B cell (primary cell): Measurements from ENCODE around the gene SEC16A.

Experiments
- EZH2 ChIP-seq: IDR thresholded peaks from 2 replicates; pipeline ENCODE4 v1.6.1; 2012; ENCODE audit warnings: borderline replicate concordance, low read depth, mild to moderate bottlenecking, moderate library complexity, low read length; ENCODE audit not compliant: insufficient read depth, poor library complexity, severe bottlenecking
- TF ChIP-seq, protein P1 (sequence below): fragments of 200-600 bp; IDR thresholded peaks from one replicate; pipeline ENCODE4 v1.8.0; 2022; ENCODE audit warnings: antibody characterized with exemption, mild to moderate bottlenecking

DNA sequence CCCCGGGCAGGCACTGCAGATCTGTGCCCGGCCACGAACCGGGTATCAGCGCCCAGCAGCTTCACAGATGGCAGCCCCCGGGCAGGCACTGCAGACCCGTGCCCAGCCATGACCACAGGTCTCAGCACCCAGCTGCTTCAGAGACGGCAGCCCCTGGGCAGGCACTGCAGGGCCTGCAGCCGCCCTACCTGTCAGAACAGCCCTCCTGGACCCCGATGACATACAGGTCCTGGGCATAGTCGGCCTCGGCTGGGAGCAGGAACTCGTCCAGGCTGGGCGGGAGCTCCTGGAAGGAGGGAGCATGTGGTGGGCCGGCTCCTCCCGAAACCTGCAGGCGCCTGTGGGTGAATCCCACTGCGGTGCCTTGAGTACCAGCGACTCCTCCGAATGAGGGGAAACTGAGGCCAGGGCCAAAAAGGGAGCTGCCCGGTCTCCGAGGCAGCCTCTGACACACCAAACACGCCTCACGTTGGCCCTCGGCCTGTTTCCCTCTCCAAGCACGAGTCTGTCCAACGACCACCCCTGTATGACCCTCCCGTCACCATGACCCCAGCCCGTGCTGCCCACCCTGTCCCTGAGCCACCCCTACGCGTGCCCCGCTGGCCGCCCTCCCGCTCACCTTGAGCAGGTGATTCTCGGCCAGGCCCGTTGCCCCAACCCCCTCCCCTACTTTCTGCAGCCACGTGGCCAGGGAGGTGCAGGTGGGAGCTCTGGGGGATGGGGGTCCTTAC lies 48.8 kb downstream of the SEC16A start:
- TF ChIP-seq, protein P1, sequence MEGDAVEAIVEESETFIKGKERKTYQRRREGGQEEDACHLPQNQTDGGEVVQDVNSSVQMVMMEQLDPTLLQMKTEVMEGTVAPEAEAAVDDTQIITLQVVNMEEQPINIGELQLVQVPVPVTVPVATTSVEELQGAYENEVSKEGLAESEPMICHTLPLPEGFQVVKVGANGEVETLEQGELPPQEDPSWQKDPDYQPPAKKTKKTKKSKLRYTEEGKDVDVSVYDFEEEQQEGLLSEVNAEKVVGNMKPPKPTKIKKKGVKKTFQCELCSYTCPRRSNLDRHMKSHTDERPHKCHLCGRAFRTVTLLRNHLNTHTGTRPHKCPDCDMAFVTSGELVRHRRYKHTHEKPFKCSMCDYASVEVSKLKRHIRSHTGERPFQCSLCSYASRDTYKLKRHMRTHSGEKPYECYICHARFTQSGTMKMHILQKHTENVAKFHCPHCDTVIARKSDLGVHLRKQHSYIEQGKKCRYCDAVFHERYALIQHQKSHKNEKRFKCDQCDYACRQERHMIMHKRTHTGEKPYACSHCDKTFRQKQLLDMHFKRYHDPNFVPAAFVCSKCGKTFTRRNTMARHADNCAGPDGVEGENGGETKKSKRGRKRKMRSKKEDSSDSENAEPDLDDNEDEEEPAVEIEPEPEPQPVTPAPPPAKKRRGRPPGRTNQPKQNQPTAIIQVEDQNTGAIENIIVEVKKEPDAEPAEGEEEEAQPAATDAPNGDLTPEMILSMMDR: no peak
- no peak for TF ChIP-seq EZH2
